DLD1 (cell line): ENCODE results near the gene DSCAML1.

Experiments
- in situ Hi-C: cut with HindIII; loops from 2 replicates; pipeline ENCODE4 v1.10.0; 2017; ENCODE audit warnings: low sequenced_read_pairs

Gene DSCAML1

DNA sequence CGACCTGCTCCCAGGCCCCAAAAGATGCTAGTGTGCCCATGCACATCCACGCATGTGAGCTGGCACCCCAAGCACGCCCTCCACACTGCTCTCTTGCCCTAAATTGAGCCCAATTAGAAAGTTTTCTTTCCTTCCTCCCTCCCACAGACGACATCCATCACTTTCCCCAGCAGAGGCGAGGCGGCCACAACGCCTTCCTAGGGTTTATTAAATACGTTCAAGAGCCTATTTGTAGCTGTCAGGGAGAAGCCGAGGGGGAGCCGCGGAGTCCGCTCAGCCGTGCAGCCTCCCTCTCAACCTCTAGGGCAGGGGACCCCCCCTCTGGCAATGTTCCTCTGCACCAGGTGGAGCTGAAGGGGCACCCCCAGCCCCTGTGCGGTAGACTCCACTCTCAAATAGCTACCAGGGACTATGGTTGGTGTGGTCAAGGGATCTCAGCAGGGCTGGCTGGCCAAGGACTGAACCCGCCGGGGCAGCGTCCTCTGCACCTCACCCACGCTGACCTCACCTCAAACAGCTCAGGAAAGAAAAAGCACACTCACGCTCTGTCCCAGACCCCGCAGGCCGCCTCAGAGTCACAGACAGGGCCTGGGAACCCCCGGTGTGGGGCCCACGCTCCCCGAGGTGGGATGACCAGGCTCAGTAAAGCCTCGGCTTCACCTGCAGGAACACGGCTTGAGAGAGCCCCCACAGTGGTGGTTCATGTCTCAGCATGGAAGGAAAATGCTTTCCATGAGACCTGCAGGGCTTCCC, 152.4 kb downstream of the DSCAML1 start:
- in situ Hi-C loops: no loop called here

DNA sequence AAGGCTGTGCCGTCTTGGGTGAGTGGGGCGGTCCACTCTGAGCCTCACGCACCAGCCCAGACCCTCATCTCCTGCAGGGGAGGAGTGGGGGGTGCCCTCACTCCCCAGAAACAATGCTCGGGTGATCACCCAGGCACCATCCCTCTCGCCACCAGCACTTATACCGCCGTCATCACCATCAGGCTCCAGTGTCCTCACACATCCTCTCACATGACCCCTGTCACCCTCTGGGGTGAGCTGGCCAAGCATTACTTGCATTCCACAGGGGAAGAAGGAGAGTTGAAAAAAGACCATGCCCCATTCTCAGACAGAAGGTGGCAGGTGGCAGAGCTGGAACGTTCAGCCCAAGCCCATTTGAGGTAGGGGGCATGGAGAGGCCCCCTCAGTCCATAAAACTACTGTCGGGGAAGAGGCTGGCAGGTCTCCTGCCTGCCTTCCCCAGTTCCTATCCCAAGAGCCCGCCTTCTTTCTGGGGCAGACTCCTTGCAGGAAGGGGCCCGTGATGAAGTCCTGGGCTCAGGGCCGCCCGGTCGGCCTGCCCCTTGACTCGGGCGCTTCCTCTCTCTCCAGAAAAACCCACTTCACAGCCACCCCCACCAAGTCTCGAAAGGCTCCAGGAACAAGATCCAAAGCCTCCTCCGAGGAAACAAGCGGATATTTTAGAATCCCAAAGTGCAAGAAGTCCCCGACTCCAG, 153.3 kb downstream of the DSCAML1 start:
- in situ Hi-C loops: no loop called here

DNA sequence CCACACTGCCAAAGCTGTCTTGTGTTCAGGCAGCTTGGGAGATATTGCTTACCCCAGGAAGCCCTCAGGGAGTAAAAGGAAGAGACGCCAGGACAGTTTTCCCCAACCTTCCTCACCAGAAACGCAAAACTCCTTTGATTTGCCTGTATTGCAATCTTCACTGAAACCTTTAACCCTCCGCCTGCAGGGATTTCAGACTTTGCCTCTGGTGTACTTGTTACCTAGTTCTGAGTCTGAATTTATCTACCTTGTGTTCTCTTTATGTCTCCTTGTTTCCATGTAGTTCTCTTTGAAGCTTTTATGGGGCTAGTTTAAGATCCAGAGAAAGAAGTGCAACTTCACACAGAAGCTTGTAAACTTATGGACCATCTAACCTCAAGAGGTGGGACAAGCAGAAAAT, 154.2 kb downstream of the DSCAML1 start:
- in situ Hi-C loops: no loop called here

GRCh38 chr11:117642396-117642795, 154.6 kb downstream of the DSCAML1 start:
- in situ Hi-C loops: no loop called here

- in situ Hi-C loops: no loop called here
Observed at GRCh38 chr11:117641008-117641915, 155.8 kb downstream of the DSCAML1 start.

- in situ Hi-C loops: no loop called here
Observed at GRCh38 chr11:117640041-117640440, 157.0 kb downstream of the DSCAML1 start.

DNA sequence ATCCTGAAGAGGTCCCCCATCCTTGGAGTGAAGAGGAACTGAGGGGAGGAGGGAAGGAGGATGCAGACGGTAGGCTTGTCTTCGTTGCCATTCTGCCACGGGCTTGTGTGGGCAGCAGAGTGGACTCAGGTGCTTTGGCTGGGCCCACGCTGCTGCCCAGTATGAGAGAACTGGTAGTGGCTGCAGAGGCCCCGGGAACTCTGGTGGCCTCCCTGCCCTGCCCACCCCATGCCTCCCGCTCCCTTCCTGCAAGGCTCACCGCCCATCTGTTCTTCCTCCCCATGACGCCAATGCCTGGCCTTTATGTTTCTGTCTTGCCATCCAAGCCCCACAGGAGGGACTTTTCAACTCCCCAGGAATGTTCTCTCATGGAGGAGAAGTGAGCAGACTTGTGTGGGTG, 157.4 kb downstream of the DSCAML1 start:
- in situ Hi-C loops: no loop called here

DNA sequence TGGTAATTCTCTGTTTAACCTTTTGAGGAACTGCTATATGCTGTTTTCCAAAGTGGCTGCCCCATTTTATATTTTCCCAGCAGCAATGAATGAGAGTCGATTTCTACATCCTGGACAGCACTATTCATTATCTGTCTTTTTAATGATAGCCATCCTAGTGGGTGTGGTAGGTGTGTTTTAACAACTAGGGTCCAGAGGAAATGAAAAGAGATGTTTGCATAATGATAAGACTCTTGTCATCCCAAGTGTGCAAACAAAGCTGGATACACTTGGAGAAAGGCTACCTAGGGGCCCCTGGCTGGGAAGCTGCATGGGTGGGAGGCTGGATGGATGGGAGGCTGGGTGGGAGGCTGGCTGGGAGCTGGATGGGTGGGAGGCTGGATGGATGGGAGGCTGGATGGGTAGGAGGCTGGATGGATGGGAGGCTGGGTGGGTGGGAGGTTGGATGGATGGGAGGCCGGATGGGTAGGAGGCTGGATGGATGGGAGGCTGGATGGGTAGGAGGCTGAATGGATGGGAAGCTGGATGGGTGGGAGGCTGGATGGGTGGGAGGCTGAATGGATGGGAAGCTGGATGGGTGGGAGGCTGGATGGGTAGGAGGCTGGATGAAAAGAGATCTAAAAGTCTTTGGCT, 158.0 kb downstream of the DSCAML1 start:
- in situ Hi-C loops: no loop called here

- in situ Hi-C loops: no loop called here
Observed at GRCh38 chr11:117634756-117635603, 162.0 kb downstream of the DSCAML1 start.

DNA sequence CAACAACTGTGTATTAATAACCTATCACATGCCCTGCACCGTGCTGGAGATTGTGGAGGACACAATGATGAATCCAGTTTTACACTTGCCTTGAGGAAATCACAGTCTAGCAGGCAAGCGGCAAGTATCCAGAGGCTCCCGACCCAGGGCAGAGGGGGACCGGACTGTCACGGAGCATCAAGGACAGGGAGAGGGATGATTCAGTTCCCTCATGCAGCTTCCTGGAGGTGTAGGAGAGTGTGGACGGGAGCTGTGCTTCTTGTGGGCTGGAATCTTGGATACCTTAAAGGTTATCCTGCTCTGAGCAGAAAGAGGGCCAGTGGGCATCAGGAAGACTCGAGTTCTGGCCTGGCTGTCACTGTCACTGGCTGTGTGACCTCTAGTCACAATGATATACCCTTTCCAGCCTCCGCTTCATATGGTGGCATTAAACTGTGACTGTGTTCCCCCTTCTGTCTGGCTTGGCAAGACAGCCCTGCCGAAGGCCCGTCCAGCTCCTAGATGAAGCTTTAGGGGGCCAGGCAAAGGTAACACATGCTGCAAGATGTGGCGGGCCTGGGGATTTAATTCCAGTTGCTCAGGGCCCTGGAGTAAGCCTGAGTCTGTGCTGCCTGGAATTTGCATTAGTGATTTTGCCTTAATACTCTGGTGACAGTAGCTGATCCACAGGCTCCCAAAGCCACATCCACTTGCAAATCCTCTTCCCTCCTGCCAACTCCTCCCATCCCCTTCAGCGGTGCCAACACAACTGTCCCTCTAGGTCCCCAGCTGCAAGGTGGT, 162.8 kb downstream of the DSCAML1 start:
- in situ Hi-C loops: no loop called here

- in situ Hi-C loops: no loop called here
Observed at GRCh38 chr11:117633186-117633754, 163.7 kb downstream of the DSCAML1 start.

DNA sequence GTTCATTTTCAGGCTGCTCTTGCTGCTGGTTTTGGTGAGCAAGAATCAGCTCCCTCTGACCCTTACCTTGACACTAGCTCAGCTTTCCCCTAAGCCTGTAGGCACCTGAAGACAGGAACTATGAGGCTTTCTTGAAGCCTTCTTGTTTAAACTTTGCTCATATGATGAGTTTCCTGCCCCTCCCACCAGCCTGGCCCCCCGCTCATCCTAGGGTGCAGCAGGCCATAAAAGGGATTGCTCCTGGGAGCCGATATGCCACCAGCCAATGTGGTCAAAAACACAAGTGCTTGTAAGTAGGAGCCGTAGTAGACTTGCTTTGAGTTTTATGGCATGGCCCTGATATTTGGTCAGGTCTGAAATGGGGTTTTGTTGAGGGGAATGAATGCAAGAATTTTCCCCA, 164.7 kb downstream of the DSCAML1 start:
- in situ Hi-C loops: no loop called here

GRCh38 chr11:117631336-117632140, 165.5 kb downstream of the DSCAML1 start:
- in situ Hi-C loops: no loop called here

DNA sequence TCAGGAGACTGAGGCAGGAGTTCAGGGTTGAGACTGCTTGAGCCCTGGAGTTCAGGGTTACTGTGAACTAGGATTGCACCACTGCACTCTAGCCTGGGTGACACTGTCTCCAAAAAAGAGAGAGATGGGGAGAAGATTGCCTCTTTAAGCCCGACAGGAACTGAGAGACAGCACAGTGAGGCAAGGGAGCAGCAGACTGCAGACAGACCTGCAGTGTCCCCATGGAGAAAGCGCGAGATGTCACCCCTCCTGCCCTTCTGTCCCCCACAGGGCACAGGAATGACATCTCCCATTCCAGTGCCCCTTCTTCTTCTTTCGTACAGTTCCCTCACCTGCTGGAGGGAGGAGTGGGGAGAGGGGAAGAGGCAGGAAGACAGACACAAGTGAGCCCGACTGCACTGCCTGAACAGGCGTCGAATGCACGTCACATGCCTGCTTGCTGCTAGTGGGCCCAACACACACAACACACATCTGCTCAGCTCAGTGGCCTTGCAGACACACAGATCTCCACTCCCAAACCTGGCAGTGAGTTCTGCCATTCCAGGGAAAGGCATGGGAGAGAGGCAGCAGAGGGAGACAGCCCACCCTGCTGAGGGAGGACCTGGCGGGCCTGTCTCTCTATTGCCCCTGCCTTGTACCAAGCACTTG, 167.0 kb downstream of the DSCAML1 start:
- in situ Hi-C loops: no loop called here

GRCh38 chr11:117629146-117629545, 167.9 kb downstream of the DSCAML1 start:
- in situ Hi-C loops: no loop called here

- in situ Hi-C loops: no loop called here
Observed at GRCh38 chr11:117627259-117627658, 169.8 kb downstream of the DSCAML1 start.

- in situ Hi-C loops: no loop called here
Observed at GRCh38 chr11:117626576-117626975, 170.4 kb downstream of the DSCAML1 start.

DNA sequence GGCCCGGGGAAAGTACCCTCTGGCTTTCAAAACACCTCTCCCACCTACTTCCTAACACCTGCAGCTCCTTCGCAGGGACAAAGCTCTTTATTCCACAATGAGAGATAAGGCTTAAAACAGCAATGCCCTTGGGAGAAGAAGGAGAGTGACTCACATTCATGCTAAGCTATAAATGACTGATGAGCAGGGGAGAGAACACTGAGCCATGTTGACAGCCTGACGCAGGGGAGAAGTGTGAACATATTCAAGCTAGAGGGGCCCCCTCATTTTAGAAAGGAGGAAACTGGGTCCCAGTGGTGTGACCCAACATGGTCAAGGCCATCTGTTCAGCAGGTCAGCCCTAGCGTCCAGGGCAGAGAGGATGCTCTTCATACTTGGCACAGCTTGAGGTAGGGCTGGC, 171.8 kb downstream of the DSCAML1 start:
- in situ Hi-C loops: no loop called here
